HG03175 (cell line): ENCODE data around the gene ZNF423.

Source experiments
- ATAC-seq: cut with Tn5 transposase; IDR thresholded peaks from one replicate; pipeline ENCODE4 v1.9.1; 2021; ENCODE audit warnings: mild to moderate bottlenecking, moderate library complexity; ENCODE audit not compliant: unreplicated experiment

Gene ZNF423

DNA sequence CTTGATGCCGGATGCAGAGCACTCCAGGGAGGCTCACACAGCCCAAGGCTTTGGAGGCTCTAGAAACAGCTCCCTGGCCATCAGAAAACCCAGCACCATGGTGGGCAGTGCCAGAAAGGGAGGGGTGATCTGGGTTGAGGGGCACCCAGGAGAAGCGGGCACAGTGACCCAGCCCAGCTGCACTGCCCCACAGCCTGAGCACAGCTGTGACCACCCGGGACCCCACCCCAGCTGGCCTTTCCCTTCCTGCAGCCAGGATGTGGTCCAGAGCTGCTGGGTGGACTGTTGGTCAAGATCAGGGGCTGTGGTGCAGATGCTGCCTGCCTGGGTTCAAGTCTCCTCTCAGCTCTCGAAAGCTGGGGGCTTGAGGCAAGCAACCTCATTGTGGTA is 223.1 kb downstream of the ZNF423 start:
- no peak for ATAC-seq

DNA sequence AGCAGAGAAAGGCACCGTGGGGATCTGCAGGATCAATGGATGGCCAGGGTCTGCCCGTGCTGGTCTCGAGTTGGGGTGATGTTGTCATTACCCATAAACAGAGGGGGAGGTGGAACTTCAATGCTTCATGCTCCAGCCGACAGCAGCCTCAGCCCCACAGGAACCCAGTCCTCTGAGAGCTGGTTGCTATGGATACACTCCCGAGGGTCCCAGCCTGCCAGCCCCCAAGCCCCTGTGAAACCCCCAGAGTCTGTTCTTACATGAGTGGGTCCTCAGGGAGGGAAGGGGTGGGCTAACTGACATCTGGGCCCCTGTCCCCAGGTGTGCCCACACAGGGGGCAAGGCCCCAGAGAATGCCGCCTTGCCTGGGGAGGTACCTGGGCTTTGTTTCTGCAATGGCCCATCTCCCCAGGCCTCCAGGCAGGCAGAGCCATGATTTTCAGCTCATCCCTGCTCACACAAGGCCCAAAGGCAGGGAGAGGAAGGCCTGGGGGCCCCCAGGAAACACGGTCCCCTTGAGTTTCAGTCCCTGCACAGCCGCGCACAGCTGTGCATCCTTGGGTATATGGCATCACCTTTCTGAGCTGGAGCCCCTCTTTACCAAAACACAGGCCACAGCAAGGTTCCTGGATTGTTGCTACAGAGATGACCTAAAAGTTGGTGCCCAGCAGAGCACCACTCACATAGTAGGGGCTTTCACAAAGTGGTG is 223.7 kb downstream of the ZNF423 start:
- ATAC-seq = no peak

DNA sequence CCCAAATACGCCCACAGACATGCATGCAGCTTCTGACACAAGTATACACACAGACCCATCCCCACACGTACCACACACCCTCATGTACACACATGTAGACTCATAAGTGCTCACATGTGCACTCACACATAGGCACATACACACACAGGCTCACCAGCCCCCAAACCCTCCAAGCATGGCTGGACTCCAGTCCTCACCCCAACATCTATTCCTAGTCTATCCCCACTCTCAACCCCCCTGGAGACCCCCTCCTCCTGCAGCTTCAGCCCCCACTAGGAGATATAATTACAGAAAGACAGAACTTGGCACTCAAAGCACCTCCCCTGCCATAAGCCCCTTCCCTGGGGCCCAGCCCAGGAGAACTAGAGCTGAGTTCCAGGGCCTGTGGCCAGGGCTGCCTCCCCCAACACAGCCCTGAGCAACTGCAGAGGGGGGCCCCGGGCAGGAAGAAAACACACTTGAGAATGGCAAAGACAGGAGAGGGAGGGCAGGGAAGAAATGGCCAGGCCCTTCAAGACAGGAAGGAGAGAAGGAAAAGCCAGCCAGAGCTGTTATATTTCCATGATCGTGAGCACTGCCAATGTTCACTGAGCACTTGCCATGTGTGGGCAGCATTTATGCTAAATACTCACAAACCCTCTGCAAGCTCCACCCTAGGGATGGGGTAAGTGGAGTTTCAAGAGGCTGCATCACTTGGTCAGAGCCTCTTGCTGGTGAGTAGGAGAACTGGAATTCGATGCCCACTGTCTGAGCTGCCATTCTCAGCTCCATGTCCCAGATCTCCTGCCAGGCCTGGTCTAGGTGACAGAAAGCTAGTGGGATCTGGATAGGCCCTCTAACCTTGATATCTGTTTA is 224.5 kb downstream of the ZNF423 start:
- no peak for ATAC-seq

DNA sequence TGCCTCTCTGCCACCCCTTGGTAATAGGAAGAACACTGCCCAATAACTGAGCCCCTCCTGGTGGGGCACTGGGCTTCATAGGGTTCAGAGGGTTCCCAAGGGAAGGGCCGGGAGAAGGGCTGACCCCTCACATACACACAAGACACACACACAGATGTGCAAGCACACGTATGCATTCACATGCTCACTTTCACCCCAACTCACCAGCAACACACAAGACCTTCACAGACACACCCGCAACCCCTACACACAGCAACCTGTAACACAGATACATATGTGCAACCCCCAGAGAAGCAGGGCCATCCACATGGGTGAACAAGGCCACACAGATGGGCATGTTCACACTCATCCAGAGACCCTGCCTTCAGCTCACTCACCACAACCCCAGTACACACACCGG is 225.1 kb downstream of the ZNF423 start:
- no peak for ATAC-seq

DNA sequence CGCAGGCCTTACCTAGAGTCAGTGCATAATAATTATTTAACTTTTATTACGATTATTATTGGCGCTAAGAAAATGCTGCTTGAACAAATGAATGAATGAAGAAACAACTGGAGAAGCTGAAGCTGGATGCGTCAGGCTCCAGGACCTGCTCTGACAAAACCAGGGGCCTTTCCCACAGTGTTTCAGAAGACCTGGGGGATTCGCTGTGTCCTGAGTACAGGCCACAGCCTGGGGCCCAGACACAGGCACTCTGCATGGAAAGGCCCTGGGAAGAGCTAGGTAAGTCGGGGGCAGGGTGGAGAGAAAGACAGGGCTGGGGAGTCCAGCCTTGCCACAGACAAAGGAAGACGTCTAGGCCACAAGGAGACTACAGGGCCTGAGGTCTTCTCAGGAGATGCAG is 226.1 kb downstream of the ZNF423 start:
- ATAC-seq = no peak

DNA sequence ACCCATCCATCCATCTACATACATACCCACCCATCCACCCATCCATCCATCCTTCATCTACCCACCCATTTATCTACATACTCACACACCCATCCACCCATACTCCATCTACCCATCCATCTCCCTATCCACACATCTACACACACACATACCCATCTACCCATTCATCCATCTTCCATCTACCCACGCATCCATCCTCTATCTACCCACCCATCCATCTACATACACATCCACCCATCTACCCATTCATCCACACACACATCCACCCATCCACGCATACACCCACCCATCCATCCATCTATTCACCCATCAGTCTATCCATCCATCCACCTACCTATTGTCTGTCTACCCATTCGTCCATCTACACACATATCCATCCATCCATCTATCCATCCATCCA is 227.8 kb downstream of the ZNF423 start:
- ATAC-seq = no peak

DNA sequence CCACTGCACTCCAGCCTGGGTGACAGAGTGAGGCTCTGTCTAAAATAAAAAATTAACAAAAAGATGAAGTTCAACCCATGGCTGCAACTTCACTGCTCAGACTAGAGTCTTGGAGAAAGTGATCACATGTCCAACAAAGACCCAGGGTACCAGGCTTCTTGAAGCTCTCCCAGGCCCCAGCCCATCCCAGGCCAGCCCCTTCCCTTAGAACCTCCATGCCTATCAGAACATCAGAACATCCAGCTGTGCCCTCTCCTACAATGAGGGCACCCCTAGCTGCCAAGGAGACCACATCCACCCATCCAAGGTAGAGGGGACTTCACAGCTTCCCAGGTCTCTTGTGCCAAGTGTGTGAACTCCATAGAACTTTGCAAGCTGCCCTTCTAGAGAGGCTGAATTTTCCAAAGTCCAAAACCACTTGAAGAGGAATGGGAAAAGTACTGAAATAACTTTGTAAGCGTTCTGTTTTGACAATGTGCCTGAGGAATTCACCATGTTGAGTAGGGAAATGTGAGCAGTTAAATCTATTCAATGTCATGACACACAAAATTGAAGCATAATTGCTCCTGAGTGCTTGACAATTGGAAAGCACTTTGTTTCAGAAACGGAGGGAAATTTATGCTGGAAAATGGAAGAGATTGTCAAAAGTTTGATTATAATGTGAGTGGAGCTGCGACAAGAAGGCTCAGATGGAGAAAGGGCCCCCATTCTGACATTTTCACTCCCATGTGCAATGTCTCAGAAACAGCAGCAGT is 230.4 kb downstream of the ZNF423 start:
- ATAC-seq = no peak

DNA sequence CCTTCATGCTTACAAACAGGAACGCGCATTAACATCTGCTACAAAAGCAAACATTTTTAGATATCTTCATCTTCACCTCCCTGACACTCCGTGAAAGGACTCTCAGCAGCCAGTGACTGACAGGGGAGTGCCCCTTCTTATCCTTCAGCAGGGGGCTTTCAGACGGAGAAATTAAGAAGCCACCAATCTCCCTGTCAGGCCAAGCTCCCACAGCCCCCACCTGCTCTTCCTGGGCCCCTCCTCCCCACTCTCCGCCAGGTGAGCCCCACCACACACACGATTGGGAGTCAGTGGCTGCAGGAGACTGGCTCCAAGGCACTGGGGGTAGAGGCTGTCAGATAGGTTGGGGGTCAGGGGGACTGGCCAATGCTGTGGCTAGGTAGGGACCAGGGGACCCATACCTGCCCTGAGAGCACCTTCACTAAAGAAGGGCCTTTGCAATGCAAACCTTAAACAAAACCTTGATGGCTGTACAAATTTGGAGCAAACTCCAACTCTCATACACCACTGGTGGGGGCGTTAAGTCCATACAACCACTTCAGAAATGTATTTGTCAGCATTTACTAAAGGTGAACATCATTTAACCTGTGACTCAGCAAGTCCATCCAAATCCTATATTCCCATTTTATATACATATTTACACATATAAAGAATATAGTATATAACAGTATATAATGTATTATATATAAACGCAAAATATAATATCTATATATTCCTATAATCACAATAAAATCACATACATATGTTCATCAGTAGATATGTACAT is 232.2 kb downstream of the ZNF423 start:
- no peak for ATAC-seq

DNA sequence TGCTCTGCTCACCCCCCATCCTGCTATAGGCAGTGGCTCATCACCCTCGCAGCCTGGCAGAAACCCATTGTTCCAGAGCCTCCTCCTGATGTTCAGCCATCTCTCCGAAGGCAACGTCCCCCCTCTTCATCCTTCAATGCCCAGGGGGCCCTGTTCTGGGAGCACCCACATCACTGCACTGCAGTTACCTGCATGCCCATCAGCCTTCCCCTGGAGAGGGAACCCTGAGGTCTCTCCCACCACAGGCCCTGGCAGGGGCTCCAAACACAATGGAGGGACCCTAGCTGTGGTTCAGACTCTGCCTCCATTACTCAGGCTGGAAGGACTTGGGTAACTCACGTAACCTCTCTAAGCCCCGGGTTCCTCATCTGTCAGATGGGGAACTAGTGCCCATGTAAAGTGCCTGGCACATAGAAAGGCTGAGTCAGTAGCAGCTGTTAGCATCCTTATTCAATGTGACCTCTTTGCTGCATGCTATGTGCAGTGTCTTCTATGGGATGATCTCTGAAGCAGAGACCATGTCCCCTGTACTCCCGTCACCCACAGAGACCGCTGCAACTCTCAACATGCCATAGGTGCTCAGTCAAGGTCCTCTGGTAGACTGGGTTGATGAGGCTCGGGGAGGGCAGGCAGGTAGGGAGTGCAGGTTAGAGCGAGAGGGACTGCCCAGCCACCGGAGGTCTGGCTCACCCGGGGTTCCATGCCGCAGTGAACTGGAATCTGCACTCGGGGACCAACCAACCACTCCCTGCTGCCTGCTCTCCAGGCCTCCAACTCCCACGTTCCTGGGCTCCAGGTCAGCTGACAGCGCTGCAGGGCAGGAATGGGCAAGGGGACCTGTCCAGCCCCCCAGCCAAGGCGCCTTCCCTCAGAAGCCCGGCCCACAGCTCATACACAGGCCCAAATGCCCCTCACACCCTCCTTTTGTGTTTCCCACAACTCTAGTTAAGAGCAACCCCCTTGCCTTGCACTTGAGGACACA is 233.2 kb downstream of the ZNF423 start:
- ATAC-seq = no peak

DNA sequence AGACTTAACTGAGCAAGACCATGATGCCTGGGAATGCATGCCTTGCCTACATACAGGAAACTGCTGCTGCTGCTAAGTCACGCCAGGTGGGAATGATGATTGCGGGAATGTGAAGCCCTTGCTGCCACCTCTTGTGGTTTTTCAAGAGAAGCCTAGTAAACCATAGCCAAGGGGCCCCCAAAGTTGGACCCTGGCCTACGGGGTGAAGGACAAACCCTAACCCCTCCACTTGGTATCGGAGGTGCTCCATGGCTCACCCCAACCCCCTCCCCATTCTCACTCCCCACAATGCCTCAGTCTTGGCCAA is 233.9 kb downstream of the ZNF423 start:
- ATAC-seq = no peak

DNA sequence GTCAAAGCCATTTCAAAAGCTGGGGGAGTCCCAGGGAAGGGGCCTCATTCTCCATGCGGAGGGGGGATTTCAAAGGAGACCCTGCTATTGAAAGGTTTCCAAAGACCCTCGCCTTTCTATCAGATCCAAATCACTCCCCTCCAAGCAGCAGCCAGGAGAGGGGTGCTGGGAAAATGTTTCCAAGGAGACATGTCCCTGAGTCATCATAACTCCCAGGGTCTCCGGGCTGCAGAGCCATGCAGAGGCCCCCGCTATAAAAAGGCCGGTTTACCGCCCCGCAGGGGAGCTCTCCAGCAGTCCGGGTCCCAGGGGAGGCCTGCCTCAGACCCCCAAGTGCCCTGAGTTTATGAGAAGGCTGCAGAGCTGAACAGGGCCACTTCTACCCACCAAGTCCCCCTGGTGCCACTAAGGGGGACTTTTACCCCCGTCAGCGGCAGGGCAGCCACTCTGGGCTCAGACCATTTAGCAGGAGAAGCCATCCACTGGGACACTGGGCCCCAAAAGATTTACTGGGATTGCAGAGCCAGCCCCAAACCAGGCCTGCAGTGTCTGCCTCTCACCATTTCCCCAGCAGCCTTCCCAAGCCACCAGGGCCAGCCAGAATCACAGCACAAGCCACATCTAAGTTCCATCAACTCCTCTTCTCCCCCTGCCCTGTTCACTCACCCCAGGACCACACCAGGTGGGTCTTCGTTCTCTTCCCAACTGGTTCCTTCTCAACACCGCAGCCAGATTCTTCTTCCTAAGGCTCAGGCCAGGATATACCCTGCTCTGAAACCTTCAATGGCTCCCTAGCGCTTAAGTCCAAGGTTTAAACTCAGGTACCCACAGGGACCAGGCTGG is 234.4 kb downstream of the ZNF423 start:
- no peak for ATAC-seq

DNA sequence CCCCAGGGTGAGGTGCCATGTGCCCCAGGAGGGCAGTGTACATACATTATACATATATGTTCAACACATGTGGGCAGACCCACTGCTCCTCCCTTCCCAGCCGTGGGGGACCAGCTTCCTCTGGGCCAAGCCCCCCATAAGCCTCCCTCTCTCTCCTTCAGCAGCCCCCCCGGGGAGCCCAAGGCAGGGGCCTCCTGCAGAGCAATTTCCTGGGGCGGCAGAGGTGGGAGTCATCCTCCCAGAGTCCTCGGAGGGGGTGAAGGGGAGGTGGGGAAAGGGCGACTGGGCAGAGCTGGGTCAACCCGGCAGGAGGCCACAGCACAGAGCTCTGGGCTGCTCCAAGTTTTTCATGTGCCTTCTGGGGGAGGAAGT is 235.1 kb downstream of the ZNF423 start:
- ATAC-seq = no peak

DNA sequence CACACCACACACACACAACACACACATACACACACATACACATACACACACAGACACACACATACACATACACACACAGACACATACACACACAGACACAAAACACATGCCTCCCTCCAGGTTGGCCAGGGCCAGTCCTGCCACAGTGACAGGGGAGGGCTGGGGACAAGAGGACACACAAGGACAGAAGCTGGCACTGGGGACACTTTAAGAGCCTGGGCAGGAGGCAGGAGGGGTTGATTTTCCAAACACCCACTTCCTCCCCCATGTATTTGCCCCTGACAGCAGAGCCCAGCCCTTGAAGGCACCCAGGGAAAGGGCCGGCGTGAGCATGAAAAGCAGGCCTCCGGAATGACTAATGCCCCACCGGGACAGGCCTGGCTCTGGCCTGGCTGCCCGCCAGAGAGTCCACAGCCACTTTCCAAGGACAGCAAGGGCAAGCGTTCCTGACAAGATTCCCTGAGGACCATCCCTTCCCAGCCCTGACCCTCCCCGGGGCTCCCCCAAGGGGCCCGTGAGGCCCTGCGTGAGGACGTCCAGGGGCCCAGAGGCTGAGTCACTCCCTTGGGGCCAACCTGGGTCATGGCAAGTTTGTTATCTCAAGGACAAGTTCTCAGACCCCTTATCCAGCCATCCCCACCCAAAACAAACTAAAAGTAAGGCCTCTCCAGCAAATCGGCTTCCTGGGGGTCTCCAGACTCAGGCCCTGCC is 235.6 kb downstream of the ZNF423 start:
- ATAC-seq = no peak

DNA sequence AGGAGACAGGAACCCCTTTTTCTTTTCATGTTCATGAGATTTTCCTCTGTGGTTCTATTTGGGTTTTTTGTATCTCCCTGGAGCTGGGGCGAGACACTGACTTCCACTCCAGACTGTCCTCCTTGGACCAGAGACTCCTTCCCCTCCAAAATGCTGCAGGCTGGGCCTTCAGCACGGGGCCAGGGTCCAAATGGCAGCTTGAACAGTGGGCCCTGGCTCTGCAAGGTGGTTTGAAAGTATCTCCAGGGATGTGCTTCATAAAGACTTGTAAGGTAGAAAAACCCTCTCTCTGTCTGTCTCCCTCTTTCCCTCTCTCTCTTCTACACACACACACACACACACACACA is 236.1 kb downstream of the ZNF423 start:
- ATAC-seq = no peak

DNA sequence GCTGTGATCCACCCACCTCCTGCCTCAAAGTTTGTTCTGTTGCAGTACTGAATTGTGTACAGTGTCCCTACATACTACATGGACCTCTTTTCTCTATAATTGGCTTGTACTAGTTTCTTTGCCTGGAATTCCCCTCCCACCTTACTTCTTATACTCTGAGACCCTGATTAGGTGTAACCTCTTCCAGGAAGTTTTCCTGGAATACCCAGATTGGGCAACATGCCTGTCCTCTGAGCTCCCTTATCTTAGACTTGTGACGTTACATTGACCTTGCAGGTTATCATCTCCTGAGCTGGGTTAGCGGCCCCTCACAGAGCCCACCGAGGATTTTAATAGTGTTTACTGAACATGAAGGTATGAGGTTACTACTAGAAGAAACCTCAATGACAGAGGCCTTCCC is 237.0 kb downstream of the ZNF423 start:
- ATAC-seq = no peak

DNA sequence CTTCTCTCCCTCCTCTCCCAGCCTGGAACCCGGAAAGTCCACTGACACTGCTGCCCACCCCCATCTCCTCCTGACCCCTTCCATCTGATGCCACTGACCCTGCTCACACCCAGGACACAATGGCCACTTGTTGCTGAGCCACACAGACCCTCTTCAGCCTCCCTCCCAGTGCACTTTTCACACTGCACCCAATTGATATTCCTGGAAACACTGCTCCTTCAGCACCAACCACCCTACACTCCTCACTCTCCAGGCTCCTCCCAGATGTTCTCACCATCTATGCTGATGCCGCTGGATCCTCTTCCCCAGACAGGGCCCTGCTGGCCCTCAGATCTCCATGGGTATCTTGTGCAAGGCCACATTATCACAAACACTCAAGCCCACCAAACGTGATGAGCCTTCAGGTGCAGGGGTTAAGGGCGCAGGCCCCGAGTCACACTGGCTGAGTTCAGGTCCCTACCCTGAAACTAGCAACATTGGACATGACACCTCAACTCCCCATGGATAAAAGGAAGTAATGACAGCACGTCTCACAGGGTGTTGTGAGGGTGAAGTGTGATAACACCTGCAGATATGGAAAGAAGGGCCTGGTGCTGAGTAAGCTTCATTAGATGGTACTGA is 238.1 kb downstream of the ZNF423 start:
- ATAC-seq = no peak

DNA sequence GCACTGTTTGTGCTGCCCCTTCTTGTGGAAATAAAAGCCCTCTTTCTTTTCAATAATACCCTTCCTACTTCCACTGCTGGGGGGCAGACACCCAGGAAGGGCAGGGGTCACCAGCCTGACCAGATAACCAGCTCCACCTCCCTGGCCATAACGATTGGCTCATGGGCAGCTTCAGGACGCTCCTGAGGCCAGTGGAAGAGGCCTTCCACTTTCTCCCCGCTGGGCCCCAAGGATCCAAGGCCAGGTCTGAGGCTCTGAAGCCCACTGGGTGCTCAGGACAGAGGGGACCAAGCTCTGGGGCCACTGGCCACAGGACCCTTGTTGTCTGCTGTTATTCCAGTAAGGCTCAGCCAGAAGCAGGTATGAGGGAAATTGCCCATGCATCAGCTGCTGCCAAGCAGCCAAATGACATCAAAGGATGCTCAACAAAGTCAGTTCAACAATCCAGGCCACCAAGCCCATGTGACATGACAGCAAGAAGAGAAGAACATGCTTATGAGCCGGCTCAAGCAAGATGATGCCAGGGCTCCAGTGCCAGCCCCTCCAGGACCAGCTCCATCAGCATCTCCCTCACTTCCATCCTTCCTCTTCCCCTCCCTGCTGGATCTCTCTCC is 238.8 kb downstream of the ZNF423 start:
- ATAC-seq = no peak

DNA sequence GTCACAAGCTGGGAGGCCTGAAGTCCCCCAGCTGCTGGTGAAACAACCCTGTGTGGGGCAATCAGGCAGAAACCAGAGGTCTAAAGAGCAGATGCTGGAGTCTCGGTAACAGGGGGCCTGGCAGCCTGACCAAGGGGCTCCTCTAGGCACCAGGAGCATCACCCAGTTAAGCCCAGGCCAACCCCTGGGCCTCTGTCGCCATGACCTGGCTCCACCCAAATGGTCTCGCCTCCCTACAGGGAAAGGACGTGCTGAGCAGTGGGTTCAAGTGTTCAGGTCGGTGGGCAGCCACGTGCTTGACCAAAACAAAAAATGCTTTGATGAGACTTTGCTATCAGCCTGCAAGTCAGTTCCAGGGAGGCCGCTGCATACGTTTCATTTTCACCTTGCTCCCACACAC is 240.3 kb downstream of the ZNF423 start:
- no peak for ATAC-seq
